Gastrocnemius medialis (tissue), 4 donors: ENCODE data around the gene GPS1. TPM values are rescaled to one million over a fixed set of nuclear protein-coding genes. Genes with fewer than 3 reads are reported as not detected.

Source experiments
- ATAC-seq, 2 donors: fragments of 150-250 bp; one replicate each; pipeline ENCODE4 v1.9.1; 2016
- DNase-seq, 2 donors: peaks; one replicate each; pipeline ENCODE4 v3.0.0-alpha.2; 2019
- H3K27ac ChIP-seq, 4 donors: fragments of 200-600 bp; sonication (generic); 1 replicate in 1 of 4; 2 replicates in 3 of 4; pipeline ENCODE4 v1.5.1; 2016 to 2018; ENCODE audit warnings: mild to moderate bottlenecking in 2 of 4, moderate library complexity in 1 of 4
- H3K27me3 ChIP-seq, 3 donors: fragments of 200-600 bp; sonication (generic) in 2 of 3; 1 replicate in 1 of 3; 2 replicates in 2 of 3; pipeline versions ENCODE4 v1.5.1 to v1.6.0; 2016 to 2019; ENCODE audit warnings: mild to moderate bottlenecking in 1 of 3, moderate library complexity in 1 of 3
- H3K36me3 ChIP-seq, 2 donors: fragments of 200-600 bp; sonication (generic) in 1 of 2; one replicate each; pipeline ENCODE4 v1.5.1; 2017 to 2018
- H3K4me1 ChIP-seq, 2 donors: fragments of 200-600 bp; sonication (generic) in 1 of 2; one replicate each; pipeline ENCODE4 v1.5.1; 2016 to 2017; ENCODE audit warnings: mild to moderate bottlenecking in 2 of 2
- H3K4me3 ChIP-seq, 4 donors: fragments of 200-600 bp; sonication (generic) in 3 of 4; 1 replicate in 1 of 4; 2 replicates in 3 of 4; pipeline ENCODE4 v1.5.1; 2016 to 2019; ENCODE audit warnings: mild to moderate bottlenecking in 2 of 4
- H3K9me3 ChIP-seq, 3 donors: fragments of 200-600 bp; sonication (generic) in 2 of 3; 1 replicate in 1 of 3; 2 replicates in 2 of 3; pipeline ENCODE4 v1.5.1; 2016 to 2019
- CTCF ChIP-seq, 5 experiments: fragments of 450-650 bp in 3 of 5; fragments of 200-600 bp in 2 of 5; sonication (generic) in 2 of 5; IDR thresholded peaks in 4 of 5; conservative IDR thresholded peaks in 1 of 5; 1 replicate in 4 of 5; 2 replicates in 1 of 5; pipeline ENCODE4 v1.5.1; 2016 to 2019; ENCODE audit warnings: antibody characterized with exemption in 5 of 5, mild to moderate bottlenecking in 3 of 5, moderate library complexity in 3 of 5
- POLR2A ChIP-seq, 2 donors: fragments of 450-650 bp; IDR thresholded peaks; one replicate each; pipeline ENCODE4 v1.6.1; 2017; ENCODE audit warnings: antibody characterized with exemption in 2 of 2, mild to moderate bottlenecking in 2 of 2, moderate library complexity in 2 of 2
- in situ Hi-C, 4 donors: fragments of 200-750 bp; cut with MboI; loops; one replicate each; pipeline versions ENCODE4 v1.15.0 to v1.8.0; 2017; ENCODE audit warnings: low sequenced_read_pairs in 4 of 4
- intact Hi-C: fragments of 100-400 bp; cut with DNase I; formaldehyde crosslinking; loops from one replicate; pipeline ENCODE4 v1.15.1; 2023; ENCODE audit warnings: low total_unique reads
- total RNA-seq, 4 donors: library from RNA; depleted of rRNA; stranded (reverse); fragments of >200 nt; gene quantifications; one replicate each; pipeline versions ENCODE4 v1.1.0 to v1.2.3, GENCODE V29; 2016

GPS1 gene
- total RNA-seq, 4 donors from 2014 or later = 119 to 174 (median 137) TPM

- intact Hi-C loops (no loop called here), in situ Hi-C loops (no loop called here)
- peaks cover 13 to 27% of the 10 kb centered on the region in 2 donors for H3K4me1 ChIP-seq
- H3K4me3 ChIP-seq = peak within 1 kb of the TSS; percentile 87 to 96 (median 90)
- ATAC-seq (peak; percentile 85 to 94), DNase-seq (peak; percentile 31 to 54)
- H3K9me3 ChIP-seq = no peaks in the 10 kb centered on the region
- peak within 1 kb of the TSS; percentile 80 to 93 (median 88) for H3K27ac ChIP-seq
- H3K27me3 ChIP-seq = no peaks in the 10 kb centered on the region
- H3K36me3 ChIP-seq = peaks cover 0 to 24% of the 10 kb centered on the region in 2 donors
- TF ChIP-seq CTCF (IDR thresholded peaks at IDR 0.05 in 4 of 5, conservative IDR thresholded peaks at IDR 0.05 in 1 of 5) (peak in 1 of 5 experiments; percentile 27), POLR2A (IDR thresholded peaks at IDR 0.05) (peak in 1 of 2 donors; percentile 65)
Measured at GRCh38 chr17:82065638-82066303, 14.1 kb downstream of the GPS1 start, which contains the start of gene DUS1L. DUS1L (minus strand) TSS chr17:82065804; CDS start chr17:82065059, 745 bp downstream.

DNA sequence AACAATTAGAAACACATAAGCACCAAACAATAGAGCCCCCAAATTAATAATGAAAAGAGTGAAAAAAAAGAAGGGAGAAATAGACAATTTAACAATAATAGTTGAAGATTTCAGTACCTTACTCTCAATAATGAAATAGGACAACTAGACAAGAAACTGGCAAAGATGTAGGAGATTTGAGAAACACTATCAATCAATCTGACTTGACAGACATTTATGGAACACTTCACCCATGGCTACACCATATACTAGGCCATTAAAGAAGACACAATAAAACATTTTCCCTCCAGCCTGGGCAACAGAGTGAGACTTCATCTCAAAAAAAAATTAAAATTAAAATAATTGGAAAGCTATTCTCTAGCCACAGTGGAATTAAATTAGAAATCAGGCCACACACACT lies 18.9 kb downstream of the GPS1 start:
- intact Hi-C loops (loop anchor here (10.0 kb wide), 1 partner anchor 66 kb away; no protein-coding TSS in a partner anchor), in situ Hi-C loops (no loop called here)
- H3K27ac ChIP-seq = no peak overlapping the region
- ATAC-seq (no peak), DNase-seq (no peak)
- H3K4me3 ChIP-seq = no peak overlapping the region
- no peaks in the 10 kb centered on the region for H3K27me3 ChIP-seq
- no peaks in the 10 kb centered on the region for H3K36me3 ChIP-seq
- no peak for TF ChIP-seq CTCF (IDR thresholded peaks at IDR 0.05 in 4 of 5, conservative IDR thresholded peaks at IDR 0.05 in 1 of 5)
- TF ChIP-seq POLR2A (IDR thresholded peaks at IDR 0.05) = no peak
- H3K4me1 ChIP-seq = peaks cover 0 to 9% of the 10 kb centered on the region in 2 donors
- no peaks in the 10 kb centered on the region for H3K9me3 ChIP-seq

DNA sequence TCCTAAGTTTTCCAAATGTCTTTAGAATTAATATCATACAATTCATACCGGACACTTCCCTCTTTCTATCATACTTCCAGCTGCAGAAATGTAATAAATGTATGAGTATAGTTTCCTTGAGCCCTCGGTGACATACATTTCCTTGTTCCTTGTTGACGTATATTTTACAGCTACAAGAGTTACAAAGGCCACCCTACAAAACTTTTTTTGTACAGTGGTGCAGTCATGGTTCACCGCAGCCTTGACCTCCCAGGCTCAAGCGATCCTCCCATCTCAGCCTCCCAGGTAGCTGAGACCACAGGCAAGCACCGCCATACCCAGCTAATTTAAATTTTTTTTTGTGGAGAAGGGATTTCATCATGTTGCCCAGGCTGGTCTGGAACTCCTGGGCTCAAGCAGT lies 21.1 kb downstream of the GPS1 start:
- H3K4me1 ChIP-seq = no peaks in the 10 kb centered on the region
- in situ Hi-C loops = no loop called here
- intact Hi-C loops = loop anchor here (10.0 kb wide), 1 partner anchor 68 kb away; no protein-coding TSS in a partner anchor
- H3K27me3 ChIP-seq = no peaks in the 10 kb centered on the region
- ATAC-seq (no peak), DNase-seq (no peak)
- H3K36me3 ChIP-seq = no peaks in the 10 kb centered on the region
- no peaks in the 10 kb centered on the region for H3K9me3 ChIP-seq
- TF ChIP-seq POLR2A (IDR thresholded peaks at IDR 0.05) (no peak), CTCF (IDR thresholded peaks at IDR 0.05 in 4 of 5, conservative IDR thresholded peaks at IDR 0.05 in 1 of 5) (no peak)
- H3K4me3 ChIP-seq = no peak overlapping the region
- H3K27ac ChIP-seq = no peak overlapping the region

DNA sequence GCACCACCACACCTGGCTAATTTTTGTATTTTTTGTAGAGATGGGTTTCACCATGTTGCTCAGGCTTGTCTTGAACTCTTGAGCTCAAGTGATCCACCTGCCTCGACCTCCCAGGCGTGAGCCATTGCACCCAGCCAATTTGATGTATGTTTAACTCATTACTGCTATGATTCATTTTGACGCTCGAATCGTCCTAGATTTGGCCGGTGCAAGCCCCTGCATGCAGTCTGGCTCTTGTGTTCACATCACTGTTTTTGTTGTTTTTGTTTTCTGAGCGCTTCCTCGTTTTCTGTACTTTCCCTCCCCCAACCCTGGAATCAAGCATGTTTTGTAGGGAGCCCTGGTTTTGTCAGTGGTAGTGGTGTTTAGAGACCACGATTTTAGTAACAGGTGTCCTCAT lies 21.7 kb downstream of the GPS1 start:
- H3K9me3 ChIP-seq = no peaks in the 10 kb centered on the region
- H3K27ac ChIP-seq = no peak overlapping the region
- DNase-seq (no peak), ATAC-seq (no peak)
- no peak overlapping the region for H3K4me3 ChIP-seq
- H3K27me3 ChIP-seq = no peaks in the 10 kb centered on the region
- intact Hi-C loops (loop anchor here (10.0 kb wide), 1 partner anchor 69 kb away; no protein-coding TSS in a partner anchor), in situ Hi-C loops (no loop called here)
- TF ChIP-seq POLR2A (IDR thresholded peaks at IDR 0.05) = no peak
- TF ChIP-seq CTCF (IDR thresholded peaks at IDR 0.05 in 4 of 5, conservative IDR thresholded peaks at IDR 0.05 in 1 of 5) = no peak
- H3K4me1 ChIP-seq = no peaks in the 10 kb centered on the region
- no peaks in the 10 kb centered on the region for H3K36me3 ChIP-seq
